HG03342 (cell line): ENCODE results near the gene OGFOD2.
"Not testable (repeated sequence)": the region's sequence is repeated elsewhere in the genome, so short reads cannot be mapped to it uniquely, and the experiment has no call there.

Experiments used
- ATAC-seq: cut with Tn5 transposase; IDR thresholded peaks from one replicate; pipeline ENCODE4 v1.9.1; 2021; ENCODE audit warnings: mild to moderate bottlenecking, moderate library complexity; ENCODE audit not compliant: unreplicated experiment

The OGFOD2 gene

DNA sequence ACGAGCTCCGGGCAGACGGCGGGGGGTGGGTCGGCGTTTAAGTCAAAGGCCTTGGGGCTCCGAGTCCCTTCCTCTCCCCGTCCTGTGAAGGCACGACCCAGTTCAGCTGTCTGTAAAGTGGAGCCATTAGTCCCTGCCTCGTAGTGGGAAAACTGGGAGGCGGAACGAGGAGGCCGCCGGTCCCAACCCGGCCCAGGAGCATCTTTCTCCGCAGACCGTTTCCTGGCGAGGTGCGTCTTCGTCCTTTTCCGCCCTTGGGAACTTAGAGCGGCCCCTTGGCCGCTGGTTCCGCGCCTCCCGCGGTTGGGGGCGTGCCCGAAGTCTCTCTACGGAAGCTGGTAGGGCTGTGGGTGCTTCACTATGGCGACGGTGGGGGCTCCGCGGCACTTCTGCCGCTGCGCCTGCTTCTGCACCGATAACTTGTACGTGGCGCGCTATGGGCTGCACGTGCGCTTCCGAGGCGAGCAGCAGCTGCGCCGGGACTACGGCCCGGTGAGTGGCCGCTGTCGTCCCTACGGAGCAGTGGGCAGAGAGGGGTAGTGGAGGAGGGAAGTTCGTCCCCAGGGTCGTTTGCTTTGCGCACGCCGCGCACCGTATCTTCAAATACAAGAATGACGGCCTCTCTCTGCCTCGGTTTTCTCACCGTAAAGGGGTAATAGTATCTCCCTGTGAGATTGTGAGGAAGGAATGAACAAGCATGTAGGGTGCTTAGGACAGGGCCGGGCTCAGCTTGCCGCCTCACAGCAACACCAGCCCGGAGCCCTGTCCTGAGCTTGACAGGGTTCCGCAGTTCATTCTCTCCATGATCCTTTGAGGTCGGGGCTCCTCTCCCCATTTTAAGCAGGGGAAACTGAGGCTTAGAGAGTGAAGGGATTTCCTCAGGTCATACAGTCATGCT is at the start of gene OGFOD2:
TSS of gene OGFOD2 (plus strand) at position 353 of the 898 bp plus-strand sequence. CDS start at position 361, 8 bp downstream.
- peak; percentile 71 for ATAC-seq

DNA sequence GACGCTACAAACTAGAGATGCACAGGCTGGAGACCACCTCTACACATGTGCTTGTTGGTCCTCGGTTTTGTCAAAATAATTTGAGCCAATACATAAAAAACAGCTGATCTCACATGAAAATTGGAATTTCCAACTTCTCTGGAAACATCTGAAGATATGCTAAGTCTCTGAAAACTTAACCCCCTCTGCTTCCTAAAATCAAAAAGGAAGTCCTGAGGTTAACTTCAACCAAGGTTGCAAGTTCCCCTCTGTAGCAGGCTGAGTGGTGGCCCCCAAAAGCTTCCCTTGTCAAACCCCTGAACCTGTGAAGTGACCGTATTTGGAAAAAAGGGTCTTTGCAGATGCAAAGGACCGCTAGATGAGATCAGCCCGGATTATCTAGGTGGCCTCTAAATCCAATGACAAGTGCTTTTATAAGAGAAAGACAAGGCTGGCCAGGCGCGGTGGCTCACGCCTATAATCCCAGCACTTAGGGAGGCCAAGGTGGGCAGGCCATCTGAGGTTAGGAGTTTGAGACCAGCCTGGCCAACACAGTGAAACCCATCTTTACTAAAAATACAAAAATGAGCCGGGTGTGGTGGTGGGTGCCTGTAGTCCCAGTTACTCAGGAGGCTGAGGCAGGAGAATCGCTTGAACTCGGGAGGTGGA is 47.2 kb upstream of the OGFOD2 start:
- ATAC-seq: no peak

DNA sequence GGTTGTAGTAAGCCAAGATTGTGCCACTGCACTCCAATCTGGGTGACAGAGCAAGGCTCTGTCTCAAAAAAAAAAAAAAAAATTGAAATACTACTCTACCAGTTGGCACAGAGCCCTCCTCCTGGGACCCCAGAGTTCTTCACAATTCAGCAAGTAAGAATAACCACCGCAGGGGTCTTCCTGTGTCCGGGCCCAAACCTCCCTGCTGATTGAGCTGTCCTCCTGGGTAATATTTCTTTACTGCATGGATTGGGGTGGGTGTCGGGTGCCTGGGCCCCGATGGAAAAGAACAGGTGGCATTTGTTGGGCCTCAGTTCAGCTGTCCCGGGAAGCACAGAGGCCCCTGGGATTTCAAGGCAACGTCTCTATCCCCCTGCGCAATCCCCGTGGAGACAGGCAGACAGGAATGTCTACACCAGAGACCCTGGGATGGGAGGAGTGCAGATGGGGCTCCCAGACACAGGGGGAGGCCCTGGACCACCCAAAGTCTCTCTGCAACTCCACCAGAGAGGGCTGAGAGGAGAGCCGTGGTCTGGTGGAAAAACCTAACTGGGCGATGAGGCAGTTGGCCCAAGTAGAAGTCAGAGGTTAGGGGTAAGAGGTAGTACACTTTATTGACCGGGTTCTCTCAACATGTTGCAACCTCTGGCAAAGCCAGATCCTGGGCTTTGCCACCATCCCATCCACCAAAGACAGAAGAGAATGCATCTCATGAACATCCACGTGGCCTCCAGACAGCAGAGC is 46.5 kb upstream of the OGFOD2 start:
- no peak for ATAC-seq

DNA sequence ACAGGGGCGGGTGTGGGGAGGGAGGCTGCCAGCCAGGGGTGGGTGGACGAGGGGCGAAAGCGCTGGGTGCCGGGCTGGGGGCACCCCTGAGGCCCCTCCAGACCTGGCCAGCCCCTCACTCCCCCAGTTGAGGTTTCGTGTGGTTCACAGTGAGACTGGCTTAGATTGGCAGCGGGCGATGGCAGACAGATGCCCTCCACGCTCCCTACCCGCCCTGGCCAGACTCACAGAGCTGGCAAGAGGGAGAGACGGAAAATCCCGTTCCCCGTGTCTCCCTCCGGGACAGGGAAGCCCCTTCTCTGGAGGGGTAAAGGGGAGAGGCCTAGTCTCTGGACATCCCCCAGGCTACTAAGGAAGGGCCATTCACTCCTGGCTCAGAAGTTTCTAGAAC is 45.9 kb upstream of the OGFOD2 start:
- ATAC-seq: no peak

DNA sequence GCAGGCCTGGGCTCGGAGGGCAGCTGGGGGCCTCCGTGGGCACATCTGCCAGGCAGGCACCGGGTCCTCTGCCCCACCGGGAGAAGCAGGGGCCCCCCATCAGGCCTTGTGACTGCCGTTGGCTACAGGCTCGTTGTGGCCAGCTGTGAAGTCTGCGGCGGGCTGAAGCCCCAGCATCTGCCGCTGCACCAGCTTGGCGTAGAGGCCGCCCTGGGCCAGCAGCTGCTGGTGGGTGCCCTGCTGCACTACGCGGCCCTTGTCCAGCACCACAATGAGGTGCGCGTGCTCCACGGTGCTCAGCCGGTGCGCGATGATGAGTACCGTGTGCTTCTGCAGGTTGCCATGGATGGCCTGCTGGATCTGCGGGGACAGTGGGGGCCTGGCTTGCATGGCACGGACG is 45.2 kb upstream of the OGFOD2 start:
- no peak for ATAC-seq

DNA sequence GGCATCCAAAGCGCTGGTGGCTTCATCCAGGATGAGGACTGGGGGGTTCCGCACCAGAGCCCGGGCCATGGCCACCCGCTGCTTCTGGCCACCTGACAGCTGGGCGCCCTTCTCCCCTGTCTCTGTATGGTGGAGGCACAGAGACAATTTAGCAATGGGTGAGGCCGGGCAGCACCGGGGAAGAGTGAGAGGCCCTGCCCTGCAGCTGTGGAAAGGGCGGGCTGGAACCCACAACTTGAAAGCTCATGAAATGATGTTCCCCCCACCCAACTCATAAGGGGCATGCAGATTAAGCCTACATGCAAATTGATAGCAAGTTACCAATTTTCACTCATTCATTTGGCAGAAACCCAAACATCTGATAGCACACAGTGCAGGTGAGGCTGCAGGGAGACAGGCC is 42.8 kb upstream of the OGFOD2 start:
- ATAC-seq: no peak

DNA sequence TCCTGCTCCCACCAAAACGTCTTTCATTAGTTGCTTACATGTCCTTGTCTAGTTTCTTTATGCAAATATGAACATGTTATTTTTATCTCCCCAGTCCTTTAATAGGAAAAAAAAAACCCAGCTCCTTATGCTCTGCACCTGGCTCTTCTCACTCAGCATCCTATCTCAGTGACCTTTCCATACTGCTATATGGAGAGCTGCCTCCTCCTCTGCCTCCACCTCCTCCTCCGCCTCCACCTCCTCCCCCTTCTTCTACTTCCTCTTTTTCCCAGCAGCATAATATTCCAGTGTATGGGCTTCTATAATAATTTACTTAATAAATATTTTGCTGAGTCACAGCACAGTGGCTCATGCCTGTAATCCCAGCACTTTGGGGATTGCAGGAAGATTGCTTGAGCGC is 40.3 kb upstream of the OGFOD2 start:
- ATAC-seq: no peak

DNA sequence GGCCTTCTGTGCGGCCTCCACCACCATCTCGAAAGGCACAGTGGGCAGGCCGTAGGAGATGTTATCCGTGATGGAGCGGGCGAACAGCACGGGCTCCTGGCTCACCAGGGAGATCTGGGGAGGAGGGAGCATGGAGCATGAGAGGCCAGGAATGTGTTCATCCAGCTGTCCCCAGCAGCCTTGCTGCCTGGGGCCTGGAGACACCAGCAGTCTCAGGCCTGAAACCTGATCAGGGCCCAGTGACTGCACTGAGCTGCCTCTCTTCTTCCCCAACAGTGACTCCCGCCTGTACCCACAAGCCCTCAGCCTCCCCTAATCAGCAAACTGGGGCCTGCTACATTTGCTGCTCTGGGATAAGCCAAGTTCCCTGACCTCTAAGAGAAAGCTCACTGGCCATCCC is 39.7 kb upstream of the OGFOD2 start:
- ATAC-seq: no peak

DNA sequence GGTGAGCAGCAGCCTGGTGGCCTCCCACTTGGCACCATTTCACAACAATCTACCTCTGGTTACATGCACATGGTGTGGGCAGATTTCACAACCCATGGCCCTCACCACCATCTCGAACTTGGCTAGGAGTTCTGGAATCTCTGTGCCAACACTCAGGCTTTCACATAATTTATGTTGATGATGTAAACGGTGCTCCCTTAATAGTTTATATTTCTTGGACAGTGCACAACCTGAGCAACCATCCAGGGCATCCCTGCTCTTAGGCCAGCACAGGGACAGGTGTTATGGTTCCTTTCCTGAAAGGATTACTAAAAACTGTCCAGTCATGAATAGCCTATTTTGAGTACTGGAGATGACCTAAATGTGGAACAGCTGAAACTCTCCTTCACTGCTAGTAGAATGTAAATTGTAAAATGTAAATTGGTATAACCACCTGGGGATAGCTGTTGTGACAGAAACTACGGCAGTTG is 37.4 kb upstream of the OGFOD2 start:
- ATAC-seq: no peak

DNA sequence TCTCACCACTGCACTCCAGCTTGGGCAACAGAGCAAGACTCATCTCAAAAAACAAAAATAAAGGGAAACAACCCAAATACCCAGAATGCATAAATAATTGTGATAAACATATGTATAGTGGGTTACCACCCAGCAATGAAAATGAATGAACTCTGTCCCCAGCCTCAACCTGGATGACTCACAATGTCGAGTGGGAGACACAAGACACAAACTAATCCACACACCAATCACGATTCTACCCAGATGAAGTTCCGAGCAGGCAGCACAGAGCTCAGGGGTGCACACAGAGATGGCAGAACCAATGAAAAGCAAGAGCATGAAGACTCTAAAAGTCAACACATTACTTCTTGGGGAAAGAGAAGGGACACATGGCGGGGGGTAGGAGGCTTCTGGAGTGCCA is 35.9 kb upstream of the OGFOD2 start:
- no peak for ATAC-seq

DNA sequence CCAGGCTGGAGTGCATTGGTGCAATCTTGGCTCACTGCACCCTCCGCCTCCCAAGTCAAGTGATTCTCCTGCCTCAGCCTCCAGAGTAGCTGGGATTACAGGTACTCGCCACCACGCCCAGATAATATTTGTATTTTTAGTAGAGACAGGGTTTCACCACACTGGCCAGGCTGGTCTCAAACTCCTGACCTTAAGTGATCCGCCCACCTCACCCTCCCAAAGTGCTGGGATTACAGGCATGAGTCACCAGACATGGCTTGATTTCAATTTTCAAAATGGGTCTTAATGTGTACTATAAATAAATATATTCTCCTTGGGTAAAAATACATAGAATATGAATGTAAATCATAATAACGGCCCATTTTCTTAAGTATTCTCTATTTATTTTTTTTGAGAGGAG is 33.7 kb upstream of the OGFOD2 start:
- not testable (repeated sequence) for ATAC-seq

DNA sequence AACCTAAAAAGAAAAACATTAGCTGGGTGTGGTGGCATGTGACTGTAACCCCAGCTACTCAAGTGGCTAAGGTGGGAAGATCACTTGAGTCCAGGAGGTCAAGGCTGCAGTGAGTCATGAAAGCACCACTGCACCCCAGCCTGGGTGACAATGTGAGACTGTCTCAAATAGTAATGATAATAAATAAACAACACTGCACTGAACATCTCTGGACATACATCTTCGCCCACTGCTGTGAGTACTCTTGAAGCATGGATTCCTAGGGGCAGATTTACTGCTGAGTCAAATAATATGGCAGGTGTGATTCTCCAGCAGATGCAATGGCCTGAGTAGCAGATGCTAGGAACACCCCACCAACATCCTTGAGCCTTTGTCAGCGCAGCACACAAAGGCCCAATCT is 32.4 kb upstream of the OGFOD2 start:
- no peak for ATAC-seq

DNA sequence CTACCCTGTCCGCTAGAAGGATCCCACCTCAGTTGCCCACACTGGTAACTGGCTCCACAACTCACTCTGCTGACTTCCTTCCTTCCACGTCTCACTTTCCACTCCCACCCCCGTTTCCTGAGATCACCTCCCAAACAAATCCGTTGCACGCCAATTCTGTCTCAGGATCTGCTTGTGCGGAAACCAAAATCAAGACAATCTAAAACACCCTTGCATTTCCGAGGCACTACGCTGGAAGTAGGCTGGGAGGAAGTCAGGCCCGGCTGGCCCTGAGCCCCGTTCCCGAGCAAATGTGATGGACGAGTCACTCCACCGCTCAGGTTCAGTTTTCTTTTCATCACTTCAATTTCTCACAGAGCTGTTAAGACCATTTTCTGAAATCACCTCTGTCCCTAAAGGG is 31.8 kb upstream of the OGFOD2 start:
- no peak for ATAC-seq

DNA sequence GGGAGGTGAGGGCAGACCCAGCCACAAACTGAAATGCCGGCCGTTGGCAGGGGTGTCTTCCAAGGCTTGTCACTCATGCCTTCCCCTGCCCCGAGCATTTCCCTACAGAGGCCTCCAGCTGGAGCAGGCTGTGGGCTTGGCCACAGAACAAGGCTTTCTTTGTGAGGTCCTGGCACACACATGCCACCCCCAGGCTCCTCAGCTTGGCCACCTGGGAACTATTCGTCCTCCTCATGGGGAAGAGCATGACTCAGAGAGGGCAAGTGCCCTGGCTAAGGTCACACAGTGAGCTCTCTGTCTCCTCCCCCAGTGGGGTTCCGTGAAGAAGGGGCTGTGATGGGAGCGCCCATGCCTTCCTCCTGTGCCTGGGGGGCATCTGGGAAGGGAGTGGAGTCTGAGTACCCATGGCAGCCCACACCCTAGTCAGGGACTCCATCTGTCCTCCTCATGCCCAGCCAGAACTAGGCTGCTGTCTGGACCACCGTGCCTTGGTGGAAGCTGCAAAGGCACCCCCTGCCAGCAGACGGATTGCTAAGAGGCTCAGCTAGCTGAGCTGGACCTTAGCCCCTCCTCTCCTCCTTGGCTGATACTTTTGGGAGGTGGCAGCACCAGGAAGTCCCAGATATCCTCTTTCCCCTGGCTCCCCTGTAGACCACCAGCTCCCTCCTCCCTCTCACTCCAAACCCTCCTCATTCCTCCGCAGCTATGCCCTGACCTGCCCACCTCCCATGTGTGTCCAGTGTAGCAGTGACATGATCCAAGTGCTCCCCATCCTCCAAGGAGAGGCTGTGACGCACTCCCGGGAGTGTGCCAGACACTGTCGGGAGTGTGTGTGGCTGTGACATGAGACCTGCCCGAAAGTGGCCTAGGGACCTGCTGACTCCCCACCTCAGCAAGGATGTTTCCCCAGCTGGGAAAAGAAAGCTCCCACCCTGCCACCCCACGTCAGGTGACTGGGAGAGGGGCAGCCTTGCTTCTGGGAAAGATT is 30.1 kb upstream of the OGFOD2 start:
- ATAC-seq: no peak

DNA sequence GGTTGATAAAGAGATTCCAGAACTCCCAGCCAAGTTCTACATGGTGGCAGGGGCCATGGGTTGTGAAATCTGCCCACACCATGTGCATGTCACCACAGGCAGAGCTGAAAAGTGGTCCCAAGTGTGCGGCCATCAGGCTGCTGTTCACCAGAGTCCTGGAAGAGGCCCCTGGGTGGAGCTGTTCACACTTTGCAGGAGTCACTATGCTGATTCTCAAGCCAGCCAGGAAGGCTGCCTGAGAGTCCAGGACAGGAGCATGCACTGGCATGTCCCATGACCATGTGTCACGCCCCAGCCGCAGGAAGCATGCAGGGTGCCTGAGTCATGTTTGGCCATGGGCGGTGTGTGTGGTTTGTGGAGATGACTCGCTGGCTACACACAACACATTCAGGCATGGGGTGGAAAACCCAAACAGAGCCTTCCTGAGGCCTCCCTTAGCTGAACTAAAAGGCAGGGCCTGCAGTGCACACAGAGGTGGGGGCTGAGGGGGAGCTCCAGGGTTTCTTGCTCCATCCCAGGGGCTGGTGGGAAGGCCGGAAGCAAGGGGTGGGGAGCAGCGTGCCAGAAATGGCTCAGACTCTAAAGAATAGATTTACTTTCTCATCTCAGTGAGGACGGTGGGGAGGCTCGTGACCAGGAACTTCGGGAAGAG is 28.2 kb upstream of the OGFOD2 start:
- ATAC-seq: peak; percentile 59

DNA sequence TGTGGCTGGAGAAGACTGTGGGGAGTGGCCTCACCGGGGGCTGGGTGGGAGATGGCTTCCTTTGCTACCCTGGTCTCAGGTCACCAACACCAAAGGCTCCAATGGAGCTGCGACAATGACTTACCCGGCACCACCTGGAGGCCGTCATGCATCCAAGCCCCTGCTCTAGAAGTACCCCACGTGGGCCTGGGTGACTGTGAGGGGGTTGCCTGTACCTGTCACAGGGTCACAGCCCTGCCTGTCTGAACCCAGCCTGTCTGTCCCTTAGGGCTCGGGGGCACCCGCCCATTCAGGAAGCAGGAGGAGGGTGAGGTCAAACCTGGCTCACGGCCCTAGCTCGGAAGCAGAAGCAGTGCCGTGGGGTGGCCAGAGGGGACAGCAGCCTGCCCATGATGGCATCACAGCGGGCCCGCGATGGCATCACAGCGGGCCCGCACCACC is 27.7 kb upstream of the OGFOD2 start:
- no peak for ATAC-seq

DNA sequence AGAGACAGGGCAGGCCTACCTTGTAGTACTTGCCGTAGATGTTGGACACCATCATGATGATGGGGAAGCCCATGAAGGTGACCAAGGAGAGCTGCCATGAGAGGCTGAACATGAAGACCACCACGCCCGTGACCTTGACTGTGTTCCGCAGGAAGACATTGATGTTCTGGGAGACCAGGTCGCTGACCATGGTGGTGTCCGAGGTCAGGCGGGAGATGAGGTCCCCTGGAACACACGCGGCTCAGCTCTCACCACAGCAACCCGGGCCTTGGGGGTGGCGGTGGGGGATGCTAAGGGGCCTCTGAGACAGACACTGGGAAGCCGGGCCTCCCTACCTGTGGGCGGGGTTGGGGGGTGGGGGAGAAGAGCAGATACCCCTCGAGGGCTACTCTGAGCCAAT is 26.4 kb upstream of the OGFOD2 start:
- no peak for ATAC-seq

DNA sequence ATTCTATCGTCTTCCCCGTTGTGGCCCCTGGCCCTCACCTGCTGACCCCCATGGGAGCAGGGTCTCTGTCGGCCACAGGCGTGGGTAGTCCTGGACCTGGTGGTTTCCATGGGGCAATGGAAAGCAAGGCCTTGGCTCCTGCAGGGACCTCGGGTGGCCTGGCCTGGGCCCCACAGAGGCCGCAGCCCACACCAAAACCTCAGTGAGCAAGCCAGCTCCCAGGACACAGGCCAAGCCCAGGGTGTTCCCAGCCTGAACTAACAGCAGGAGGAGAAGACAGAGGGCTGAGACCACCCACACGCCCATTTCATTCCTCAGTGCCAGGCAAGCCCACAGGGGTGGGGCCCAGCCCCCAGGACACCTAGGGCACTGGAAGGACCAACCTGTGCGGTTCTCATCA is 25.6 kb upstream of the OGFOD2 start:
- ATAC-seq: no peak

DNA sequence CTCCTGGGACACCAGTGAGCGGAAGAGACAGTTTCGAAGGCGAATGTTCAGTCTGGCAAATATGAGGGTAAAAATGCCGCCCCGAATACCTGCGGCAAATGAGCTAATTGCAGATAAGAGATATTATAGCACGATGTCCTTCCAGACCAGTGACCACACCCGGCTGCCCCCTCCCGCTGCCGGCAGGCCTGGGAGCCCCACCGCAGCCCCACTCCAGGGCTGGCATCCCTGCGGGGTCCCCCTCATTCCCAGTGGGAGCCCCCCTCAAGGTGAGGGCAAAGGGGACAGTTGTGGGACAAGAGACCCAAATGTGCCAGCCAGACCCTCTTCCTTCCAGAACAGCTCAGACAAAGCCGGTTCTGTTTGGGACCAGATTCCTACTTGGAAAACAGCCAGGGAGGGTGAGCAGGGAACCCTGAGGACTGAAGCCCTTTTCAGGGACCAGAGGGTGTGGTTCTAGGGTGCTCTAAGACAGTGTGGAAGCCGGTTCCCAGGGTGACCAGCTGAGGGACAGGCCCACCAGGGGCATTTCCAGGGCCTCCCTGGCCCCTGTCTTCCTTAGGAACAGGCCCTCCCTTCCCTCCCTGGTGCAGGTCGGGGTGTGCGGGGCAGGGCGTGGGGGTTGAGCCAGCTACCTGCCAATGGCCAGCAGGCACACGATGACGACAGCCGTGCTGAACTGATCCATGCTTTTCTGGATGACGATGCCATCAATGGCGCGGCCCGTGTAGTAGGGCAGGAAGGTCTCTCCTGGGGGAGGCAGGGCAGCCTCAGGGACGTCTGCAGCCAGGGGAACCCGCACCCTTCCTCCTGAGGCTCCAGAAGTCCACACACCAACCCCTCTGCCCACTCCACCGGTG is 25.0 kb upstream of the OGFOD2 start:
- no peak for ATAC-seq
